H54 (cell line): ENCODE measurements around the gene CCDC85C.

Experiments used
- DNase-seq: peaks from one replicate; pipeline ENCODE4 v3.0.0; 2011; ENCODE audit warnings: low spot score, mixed read lengths; ENCODE audit not compliant: insufficient read length
- FAIRE-seq: peaks from 3 replicates; lab custom pipeline; 2011; peaks lifted over from hg19 to GRCh38; lab: Jason Lieb, UNC
- POLR2A ChIP-seq: IDR thresholded peaks from 2 replicates; pipeline ENCODE4 v1.6.1; 2011; ENCODE audit warnings: low read depth, mild to moderate bottlenecking, low read length

The CCDC85C gene

DNA sequence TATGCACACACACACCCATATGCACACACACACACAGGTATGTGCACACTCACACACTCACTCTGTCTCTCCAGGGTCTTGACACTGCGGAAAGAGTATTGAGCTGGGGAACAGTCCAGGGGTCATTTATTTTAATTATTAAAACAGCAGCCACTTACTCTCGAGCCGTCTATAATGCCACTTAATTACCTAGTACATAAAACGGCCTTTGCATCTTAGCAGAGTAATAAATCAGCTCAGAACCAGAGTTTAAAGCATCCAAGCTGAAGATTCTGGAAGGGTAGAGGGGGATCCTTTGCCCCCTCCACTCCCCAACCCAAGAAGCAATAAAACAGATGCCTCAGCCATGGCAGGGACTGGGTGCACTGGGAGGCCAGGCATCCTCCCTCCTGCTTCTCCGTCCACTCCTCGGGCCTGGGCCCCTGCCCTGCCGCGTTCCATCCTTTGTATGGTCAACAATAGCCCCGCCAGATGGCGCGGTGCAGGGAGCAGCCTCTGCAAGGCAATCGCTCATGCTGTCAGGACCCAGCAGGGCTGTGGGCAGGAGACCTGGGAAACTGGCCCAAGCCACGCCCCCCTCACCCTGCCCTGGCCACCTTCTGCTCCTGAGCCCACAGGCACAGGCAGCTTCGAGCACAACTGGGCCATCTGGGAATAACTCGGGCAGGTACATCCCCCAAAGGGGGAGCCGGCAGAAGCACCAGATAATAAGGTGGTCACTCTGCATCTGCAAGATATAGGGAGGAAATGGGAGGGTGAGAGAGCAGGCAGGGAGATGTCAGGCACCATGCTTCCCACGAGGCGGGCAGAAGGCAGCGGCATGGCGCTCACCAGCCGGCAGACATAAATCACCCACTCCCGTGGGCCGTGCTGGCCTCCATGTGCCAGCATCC is 40.9 kb downstream of the CCDC85C start:
- FAIRE-seq (peak; percentile 89), DNase-seq (peak; percentile 84)
- no peak for TF ChIP-seq POLR2A

DNA sequence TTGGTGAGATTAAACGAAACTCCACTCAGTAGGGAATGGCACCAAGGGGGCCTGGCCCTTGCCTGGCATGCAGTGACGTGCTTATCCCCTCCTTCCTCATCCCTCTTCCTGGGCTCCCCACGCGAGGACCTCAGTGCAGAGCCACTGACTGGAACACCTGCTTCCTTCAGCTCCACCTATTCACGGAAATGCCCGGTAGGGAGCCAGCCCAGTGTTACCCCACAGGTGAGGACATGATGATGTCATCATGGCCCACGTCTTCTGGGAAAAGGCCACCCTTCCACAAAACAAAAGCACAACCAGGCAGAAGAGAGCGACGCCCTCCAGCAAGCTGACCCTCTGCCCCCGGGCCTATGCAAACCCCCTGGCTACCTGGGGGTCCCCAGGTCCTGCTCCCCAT is 42.1 kb downstream of the CCDC85C start:
- no peak for TF ChIP-seq POLR2A
- no peak for DNase-seq
- FAIRE-seq: no peak

DNA sequence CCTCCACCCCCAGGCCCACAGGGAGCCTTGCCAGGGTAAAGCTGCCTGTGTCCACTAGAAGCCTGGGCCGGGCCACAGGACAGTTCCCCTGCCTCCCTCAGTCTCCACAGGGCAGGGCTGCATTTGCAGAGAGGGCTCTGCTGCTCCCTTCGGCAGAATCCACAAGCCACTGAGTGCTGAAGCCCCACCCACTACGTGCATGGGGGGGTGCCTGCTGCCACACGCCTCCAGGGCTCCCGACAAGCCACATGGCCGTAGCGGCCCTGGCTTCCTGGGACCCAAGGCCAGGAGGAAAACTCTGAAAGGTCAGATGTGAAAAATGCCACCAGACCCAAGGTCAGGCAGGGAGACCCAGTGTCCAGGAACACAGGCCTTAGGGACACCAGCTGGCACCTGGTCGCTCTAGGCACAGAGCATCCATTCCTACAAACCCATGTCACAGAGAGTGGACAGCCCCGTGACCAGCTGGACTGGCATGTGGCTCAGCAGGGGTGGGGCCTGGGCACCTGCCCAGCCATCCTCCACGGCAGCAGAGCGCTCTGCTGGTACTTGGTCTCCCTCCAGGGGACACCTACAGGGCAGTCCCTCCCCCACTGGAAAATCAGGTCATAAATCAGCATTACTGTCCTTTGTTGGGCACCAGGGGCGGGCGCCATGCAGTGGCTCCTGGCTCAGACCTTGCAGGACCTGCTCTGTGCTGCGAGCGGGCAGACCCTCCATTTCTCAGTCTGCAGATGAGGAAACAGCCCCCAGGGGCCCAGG is 42.9 kb downstream of the CCDC85C start:
- no peak for TF ChIP-seq POLR2A
- DNase-seq: no peak
- FAIRE-seq: no peak

DNA sequence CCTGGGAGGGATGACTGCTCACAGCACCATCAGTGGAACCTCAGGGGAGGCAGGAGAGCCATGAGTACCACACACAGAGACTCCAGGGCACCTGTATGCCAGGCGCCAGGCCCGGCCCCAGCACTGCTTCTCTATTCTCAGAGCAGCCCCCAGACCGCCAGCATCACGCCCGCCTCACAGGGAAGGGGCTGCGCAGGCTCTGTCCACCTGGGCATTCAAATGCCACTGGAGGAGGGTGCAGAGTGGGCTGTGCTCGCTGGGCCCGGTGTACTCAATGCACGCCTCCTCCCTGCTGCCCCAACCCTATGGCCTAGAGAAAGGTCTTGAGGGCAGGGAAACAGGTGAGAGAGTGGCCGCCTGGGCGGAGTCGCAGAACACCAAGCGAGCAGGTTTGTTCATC is 43.6 kb downstream of the CCDC85C start:
- FAIRE-seq (no peak), DNase-seq (no peak)
- no peak for TF ChIP-seq POLR2A

DNA sequence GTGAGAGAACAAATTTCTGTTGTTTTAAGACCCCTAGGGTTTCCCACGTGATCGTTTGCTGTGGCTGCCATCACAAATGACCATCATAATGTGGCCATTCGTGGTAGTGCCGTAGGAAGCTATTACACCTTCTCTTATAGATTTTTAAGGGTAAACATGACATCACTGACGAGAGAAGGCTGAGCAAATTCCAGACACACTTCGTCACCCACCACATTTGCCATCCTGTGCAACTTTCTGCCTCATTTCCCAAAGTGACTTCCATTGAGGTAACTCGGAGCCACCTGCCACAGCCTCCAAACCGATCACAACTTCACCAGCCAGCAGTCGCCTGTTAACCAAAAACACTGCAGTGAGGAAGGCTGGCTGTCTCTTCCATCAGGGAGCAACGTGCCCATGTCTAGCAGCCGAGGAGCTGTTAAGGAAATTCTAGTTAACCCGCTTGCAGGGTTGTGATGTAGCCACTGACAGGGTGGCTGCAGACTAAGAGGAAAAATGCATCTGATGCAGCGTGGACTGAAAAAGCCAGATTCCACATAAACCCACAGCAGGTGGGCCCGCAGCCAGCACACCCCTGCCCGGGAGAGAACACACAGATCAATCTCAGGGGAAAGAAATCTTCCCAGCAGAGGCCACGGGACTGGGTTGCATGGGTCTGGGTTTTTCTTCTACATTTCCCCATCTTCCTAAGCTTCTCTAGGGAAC is 44.6 kb downstream of the CCDC85C start:
- FAIRE-seq (no peak), DNase-seq (no peak)
- TF ChIP-seq POLR2A: no peak

DNA sequence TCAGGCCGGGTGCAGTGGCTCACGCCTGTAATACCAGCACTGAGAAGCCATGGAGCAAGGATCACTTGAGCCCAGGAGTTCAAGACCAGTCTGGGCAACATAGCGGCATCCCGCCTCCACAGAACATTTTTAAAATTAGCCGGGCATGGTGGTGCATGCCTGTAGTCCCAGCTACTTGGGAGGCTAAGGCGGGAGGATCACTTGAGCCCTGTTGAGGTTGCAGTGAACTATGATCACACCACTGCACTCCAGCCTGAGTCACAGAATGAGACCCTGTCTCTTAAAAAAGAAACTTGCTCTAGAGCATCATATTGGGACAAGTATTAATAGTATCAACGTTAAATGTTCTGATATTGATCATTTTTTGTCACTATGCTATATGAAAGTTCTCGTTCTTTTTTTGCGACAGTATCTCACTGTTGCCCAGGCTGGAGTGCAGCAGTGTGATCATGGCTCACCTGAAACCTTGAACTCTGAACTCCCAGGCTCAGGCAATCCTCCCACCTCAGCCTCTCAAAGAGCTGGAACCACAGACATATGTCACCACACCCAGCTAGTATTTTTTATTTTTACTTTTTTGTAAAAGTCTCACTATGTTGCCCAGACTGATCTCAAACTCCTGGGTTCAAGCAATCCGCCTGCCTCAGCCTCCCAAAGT is 47.7 kb downstream of the CCDC85C start:
- DNase-seq (no peak), FAIRE-seq (no peak)

DNA sequence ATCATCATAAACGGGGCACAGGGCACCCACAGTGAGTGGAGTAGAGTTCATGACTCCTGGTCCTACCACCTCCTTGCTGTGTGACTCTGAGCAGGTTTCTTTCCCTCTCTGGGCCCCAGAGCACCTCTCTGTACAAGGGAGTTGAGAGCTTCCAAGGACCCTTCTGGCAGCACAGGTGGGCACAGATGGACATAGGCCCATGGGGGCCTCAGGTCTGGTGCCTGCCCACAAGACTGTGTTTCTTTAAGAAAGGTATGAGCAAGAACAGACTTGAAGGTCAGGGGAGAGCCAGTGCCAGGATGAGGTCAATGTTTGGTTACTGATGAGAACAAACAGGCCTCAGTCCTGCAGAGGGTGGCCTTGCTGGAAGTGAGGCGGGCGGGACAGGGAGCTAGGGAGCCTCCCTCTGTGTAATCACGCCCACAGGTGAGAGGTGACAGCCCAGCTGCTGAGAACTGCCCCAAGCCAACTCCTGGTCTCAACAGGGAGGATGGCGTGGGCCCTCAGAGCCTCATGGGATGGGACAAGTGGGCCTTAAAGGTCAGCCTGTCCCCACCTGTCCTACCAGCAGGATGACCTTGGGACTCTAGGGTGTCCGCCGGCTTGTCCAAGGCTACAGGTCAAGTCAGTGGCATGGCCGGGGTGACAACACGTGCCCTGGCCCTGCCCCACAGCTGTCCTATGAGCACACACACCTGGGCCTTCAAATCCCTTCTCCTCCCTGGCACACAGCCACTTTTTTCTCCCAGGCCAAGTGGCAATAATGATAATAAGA is 49.1 kb downstream of the CCDC85C start:
- FAIRE-seq (no peak), DNase-seq (no peak)
- TF ChIP-seq POLR2A: no peak

More for the DNA sequence above, 47.7 kb downstream of the CCDC85C start:
- no peak for TF ChIP-seq POLR2A

DNA sequence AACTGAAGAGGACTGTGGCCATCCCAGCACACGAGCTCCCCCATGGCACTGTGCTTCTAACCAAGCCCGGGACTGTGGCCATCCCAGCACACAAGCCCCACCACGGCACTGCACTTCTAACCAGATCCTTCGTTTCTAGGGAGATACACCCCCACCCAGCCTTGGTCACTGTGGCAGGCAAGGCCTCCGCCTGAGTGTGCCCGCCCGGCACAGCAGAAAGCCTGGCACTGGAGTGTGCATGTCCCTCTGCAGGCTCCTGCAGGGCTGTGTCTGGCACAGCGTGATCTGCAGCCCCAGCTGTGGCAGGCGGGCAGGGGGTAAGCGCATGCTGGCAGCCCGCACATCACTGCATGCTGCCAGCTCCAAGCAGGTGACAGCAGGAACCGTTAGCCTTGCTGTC is 49.8 kb downstream of the CCDC85C start:
- FAIRE-seq: no peak
- TF ChIP-seq POLR2A: no peak

DNA sequence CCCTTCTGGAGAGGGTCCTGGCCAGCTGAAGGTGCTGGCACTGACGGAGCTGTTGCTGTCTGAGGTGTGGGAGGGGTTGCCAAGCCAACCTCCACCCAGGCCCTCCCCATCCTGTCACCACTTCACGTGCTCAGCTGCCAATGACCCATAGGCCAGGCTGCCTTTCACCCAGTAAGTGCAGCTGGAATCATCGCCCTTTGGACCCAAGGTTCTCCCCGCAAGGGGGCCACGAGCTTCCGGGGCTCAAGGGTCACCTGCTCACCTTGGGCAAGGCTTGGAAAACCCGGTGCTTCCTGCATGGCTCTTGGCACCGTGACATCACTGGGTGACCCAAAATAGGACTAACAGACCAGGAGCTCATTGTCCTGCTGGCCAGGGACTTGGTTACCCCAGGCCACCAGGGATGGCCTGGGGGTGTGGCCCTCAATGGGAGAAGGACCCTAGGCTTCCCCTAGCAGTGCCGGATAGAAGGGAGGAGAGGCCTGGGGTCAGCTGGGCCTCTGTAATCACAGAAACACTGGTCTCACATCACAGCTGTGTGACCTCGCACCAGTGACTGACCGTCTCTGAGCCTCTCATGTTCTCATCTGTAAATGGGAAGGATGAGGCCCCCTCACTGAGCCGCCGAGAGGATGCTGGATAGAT is 51.3 kb downstream of the CCDC85C start:
- FAIRE-seq (no peak), DNase-seq (no peak)
- TF ChIP-seq POLR2A: no peak

More for the DNA sequence above, 49.8 kb downstream of the CCDC85C start:
- no peak for DNase-seq

DNA sequence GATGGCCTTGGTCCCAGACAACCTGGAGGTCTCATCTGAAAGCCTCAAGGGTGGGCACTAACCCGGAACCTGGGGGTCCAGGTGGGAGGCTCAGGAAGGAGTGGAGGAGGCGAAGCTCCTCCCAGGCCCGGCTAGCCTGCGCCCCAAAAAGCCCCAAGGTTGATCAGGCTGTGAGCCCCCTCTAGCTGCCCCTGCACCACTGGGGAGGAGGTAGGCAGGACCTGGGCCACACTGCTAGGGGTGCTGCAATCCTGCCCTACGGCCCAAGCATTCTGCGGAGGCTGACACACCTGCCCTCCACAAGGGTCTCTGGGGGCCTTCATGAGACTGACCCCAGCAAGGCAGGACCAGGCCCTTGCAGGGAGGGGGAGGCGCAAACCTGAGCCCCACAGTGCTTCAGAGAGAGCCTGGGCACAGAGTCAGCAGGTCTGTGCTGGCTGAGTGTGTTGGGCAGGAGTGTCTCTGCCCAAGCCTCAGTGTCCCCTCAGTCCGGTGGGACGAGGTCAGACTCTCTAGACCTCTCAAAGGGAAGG is 51.9 kb downstream of the CCDC85C start:
- FAIRE-seq (no peak), DNase-seq (no peak)
- TF ChIP-seq POLR2A: no peak

DNA sequence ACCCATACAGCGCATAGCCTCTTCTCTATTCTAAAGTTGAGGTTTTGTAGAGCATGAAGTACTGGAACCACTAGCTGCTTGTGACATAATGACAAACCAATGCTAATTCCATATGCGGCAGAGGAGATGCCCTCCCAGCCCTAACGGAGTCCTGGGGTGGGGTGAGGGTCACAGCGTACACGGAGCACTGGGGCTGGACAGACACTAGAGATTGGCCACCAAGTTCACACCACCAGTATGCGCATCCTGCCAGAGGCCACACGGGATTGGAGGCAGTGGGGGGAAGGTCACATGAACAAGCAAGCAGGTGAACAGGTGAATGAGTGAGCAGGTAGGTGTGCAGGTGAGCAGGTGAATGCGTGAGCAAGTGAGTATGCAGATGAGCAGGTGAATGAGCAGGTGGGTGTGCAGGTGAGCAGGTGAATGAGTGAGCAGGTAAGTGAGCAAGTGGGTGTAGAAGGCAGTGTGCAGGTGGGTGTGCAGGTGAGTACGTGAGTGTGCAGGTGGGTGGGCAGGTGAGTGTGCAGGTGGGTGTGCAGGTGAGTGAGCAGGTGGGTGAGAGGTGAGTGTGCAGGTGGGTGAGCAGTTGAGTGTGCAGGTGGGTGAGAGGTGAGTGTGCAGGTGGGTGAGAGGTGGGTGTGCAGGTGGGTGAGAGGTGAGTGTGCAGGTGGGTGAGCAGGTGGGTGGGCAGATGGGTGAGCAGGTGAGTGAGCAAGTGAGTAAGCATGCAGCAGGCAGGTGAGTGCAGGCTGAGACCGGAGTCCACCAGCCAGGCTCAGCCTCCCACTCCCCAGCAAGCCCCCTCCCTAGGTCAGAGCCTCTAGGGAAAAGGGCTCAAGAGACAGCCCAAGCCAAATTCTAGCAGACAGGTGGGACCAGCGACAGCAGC is 52.7 kb downstream of the CCDC85C start:
- FAIRE-seq (no peak), DNase-seq (no peak)
- no peak for TF ChIP-seq POLR2A

DNA sequence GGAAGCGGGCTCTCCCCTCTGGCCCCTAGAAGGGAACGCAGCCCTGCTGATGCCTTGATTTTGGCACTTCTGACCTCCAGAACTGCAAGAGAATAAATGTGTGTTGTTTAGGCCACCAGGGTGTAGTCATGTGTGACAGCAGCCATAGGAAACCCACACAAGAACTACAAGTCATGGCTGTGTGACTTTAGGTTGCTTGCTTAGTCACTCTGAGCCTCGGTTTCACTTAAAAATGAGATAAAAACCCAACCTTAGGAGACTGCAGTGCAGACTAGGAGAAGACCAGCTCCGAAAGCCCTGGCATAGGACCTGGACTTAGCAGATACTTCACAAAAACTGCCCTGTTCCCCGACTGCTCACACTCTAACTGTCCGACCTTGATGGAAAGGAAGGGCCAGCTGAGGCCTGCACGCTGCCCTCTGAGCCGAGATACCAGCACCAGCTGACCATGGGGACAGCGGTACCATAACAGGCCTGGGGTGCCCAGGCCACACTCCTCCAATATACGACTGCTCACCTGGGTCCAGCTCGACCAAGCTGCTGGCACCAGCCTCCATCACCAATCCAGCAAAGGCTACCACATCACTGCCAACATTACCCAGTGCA is 53.5 kb downstream of the CCDC85C start:
- no peak for TF ChIP-seq POLR2A
- DNase-seq (no peak), FAIRE-seq (no peak)
